CD4-positive, alpha-beta T cell treated with Interleukin-4 for 4 hours (primary cell): Measurements from ENCODE around the gene HAPLN2.
A peak's percentile ranks its signal among the peaks of the same experiment; 100 is the strongest.
"Not testable (repeated sequence)": the region's sequence is repeated elsewhere in the genome, so short reads cannot be mapped to it uniquely, and the experiment has no call there.

ENCODE experiments used
- DNase-seq: peaks from one replicate; pipeline ENCODE4 v3.0.0-alpha.2; 2020

The HAPLN2 gene

GRCh38 chr1:156592158-156592909 is 26.9 kb upstream of the HAPLN2 start:
- DNase-seq = no peak

- DNase-seq = no peak
Observed at GRCh38 chr1:156592910-156593660, 26.1 kb upstream of the HAPLN2 start.

- DNase-seq = no peak
Observed at GRCh38 chr1:156593661-156593989, 25.6 kb upstream of the HAPLN2 start.

- DNase-seq = no peak
Observed at GRCh38 chr1:156594190-156594589, 25.0 kb upstream of the HAPLN2 start.

GRCh38 chr1:156595016-156595415 is 24.2 kb upstream of the HAPLN2 start:
- DNase-seq = no peak

- no peak for DNase-seq
Observed at GRCh38 chr1:156596426-156596825, 22.8 kb upstream of the HAPLN2 start.

- DNase-seq = no peak
Observed at GRCh38 chr1:156598125-156598524, 21.1 kb upstream of the HAPLN2 start.

- no peak for DNase-seq
Observed at GRCh38 chr1:156598731-156599432, 20.3 kb upstream of the HAPLN2 start.

- DNase-seq = peak; percentile 27
Observed at GRCh38 chr1:156599811-156600210, 19.4 kb upstream of the HAPLN2 start.

GRCh38 chr1:156600733-156601121 is 18.5 kb upstream of the HAPLN2 start:
- no peak for DNase-seq

GRCh38 chr1:156601122-156601830 is 17.9 kb upstream of the HAPLN2 start, which contains the start of gene GPATCH4:
Gene GPATCH4, minus strand, starts transcription at chr1:156601479.
- peak; percentile 79 for DNase-seq

- no peak for DNase-seq
Observed at GRCh38 chr1:156601892-156602291, 17.3 kb upstream of the HAPLN2 start.

GRCh38 chr1:156602557-156602993 is 16.6 kb upstream of the HAPLN2 start:
- peak; percentile 29 for DNase-seq

GRCh38 chr1:156607344-156607743 is 11.9 kb upstream of the HAPLN2 start:
- not testable (repeated sequence) for DNase-seq

- DNase-seq = peak; percentile 74
Observed at GRCh38 chr1:156608036-156608674, 11.1 kb upstream of the HAPLN2 start.

- peak; percentile 60 for DNase-seq
Observed at GRCh38 chr1:156608981-156609380, 10.2 kb upstream of the HAPLN2 start.

GRCh38 chr1:156610072-156610471 is 9.1 kb upstream of the HAPLN2 start:
- not testable (repeated sequence) for DNase-seq

GRCh38 chr1:156612666-156613065 is 6.5 kb upstream of the HAPLN2 start:
- no peak for DNase-seq

- no peak for DNase-seq
Observed at GRCh38 chr1:156615946-156616345, 3.3 kb upstream of the HAPLN2 start.

GRCh38 chr1:156616463-156616862 is 2.8 kb upstream of the HAPLN2 start:
- no peak for DNase-seq

- DNase-seq = no peak
Observed at GRCh38 chr1:156619582-156619955, 354 bp downstream of the HAPLN2 start.

- DNase-seq = no peak
Observed at GRCh38 chr1:156622581-156623297, 3.5 kb downstream of the HAPLN2 start.
